A673 (cell line): ENCODE measurements around the gene LONP1. TPM values are rescaled to one million over a fixed set of nuclear protein-coding genes. Genes with fewer than 3 reads are reported as not detected.
"Not testable (repeated sequence)": the region's sequence is repeated elsewhere in the genome, so short reads cannot be mapped to it uniquely, and the experiment has no call there.

Experiments
- BruUV-seq: library from RNA; stranded (reverse); fragments of 400-500 nt; replicated peaks from 2 replicates; lab custom pipeline; 2021; lab: Mats Ljungman, UMichigan
- CTCF ChIA-PET: fragments of 300-600 bp; sonication (Branson Sonifier 250); formaldehyde crosslinking; loops from one replicate; lab custom pipeline; 2022; ENCODE audit warnings: antibody characterized with exemption; lab: Charles Lee
- POLR2A ChIA-PET: fragments of 300-600 bp; sonication (Branson Sonifier 250); formaldehyde crosslinking; loops from one replicate; lab custom pipeline; 2022; ENCODE audit warnings: antibody characterized with exemption; ENCODE audit not compliant: low non-redundant PET; lab: Charles Lee
- DNase-seq: peaks from one replicate; pipeline ENCODE4 v3.0.0-alpha.2; 2015; ENCODE audit warnings: low spot score
- H3K27ac ChIP-seq: fragments of 200-600 bp; sonication (generic); 2 replicates; pipeline ENCODE4 v1.5.1; 2016; ENCODE audit warnings: mixed run types, low read depth, mild to moderate bottlenecking, mixed read lengths, antibody characterized with exemption, low read length; ENCODE audit not compliant: poor library complexity, severe bottlenecking
- H3K27me3 ChIP-seq: fragments of 200-600 bp; sonication (generic); replicated peaks from 2 replicates; pipeline ENCODE4 v1.6.1; 2017; ENCODE audit warnings: mixed run types, low read depth, mild to moderate bottlenecking, mixed read lengths, antibody characterized with exemption, low read length; ENCODE audit not compliant: insufficient read depth, poor library complexity
- H3K36me3 ChIP-seq: fragments of 200-600 bp; sonication (generic); 2 replicates; pipeline ENCODE4 v1.6.1; 2016; ENCODE audit warnings: mixed run types, mild to moderate bottlenecking, mixed read lengths, antibody characterized with exemption, low read length; ENCODE audit not compliant: insufficient read depth, poor library complexity, severe bottlenecking
- H3K4me1 ChIP-seq: fragments of 200-600 bp; sonication (generic); 2 replicates; pipeline ENCODE4 v1.6.1; 2017; ENCODE audit warnings: mixed run types, mild to moderate bottlenecking, mixed read lengths, antibody characterized with exemption, low read length; ENCODE audit not compliant: insufficient read depth, poor library complexity, severe bottlenecking
- H3K4me3 ChIP-seq: fragments of 200-600 bp; sonication (generic); 2 replicates; pipeline ENCODE4 v1.5.1; 2016; ENCODE audit warnings: low read depth, mixed run types, mild to moderate bottlenecking, mixed read lengths, low read length; ENCODE audit not compliant: poor library complexity, severe bottlenecking
- H3K9me3 ChIP-seq: fragments of 200-600 bp; sonication (generic); 2 replicates; pipeline ENCODE4 v1.6.1; 2016; ENCODE audit warnings: mixed run types, low read depth, mild to moderate bottlenecking, mixed read lengths, antibody characterized with exemption, low read length; ENCODE audit not compliant: poor library complexity, severe bottlenecking
- CTCF ChIP-seq: fragments of 300-800, 200-600 bp; sonication (generic); conservative IDR thresholded peaks from 2 replicates; pipeline ENCODE4 v1.5.1; 2017; ENCODE audit warnings: low read depth, mild to moderate bottlenecking, antibody characterized with exemption, low read length, moderate library complexity, mixed read lengths
- EZH2 ChIP-seq: fragments of 200-600 bp; sonication (generic); IDR thresholded peaks from 2 replicates; pipeline ENCODE4 v1.6.1; 2017; ENCODE audit warnings: borderline replicate concordance, low read depth, mild to moderate bottlenecking, mixed read lengths, antibody characterized with exemption, low read length; ENCODE audit not compliant: poor library complexity, severe bottlenecking
- intact Hi-C: fragments of 100-400 bp; cut with micrococcal nuclease; formaldehyde crosslinking; loops from one replicate; pipeline ENCODE4 v1.10.0; 2022; ENCODE audit not compliant: unreplicated experiment
- total RNA-seq: library from RNA; stranded (reverse); gene quantifications from 2 replicates; pipeline ENCODE4 v1.2.3, GENCODE V29; 2021

Gene LONP1
- total RNA-seq, 1 experiment from 2014 or later = 152 TPM

DNA sequence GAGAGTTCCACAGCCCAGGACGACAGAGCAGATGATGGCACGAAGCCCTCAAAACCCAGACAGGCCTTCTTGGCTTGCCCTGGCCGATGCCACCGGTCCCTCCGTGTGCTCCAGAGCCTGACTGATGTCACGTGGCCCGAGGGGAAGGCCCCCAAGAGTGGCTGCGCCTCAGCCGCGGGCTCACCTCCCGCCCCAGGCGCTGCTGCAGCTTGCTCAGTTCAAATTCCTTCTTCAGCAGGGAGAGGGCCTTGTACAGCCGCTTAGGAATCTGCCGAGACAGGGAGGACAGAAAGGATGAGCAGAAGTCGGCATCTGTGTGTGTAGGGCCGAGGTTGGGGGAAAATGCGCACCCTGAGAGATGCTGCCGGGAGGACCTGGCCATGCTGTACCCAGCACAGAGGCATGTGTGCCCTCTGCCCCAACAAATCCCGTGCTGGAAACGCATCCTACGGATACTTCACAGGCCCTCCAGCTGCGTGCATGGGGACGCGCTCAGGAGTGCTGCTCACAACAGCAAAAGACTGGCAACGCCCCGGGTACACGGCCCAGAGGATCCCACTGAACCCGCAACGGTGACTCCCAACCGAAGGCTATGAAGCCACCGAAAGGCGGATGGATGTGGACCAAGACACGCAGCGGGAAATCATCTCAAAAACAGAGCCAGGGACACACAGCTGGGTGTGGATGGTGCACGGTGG is 12.9 kb downstream of the LONP1 start:
- CTCF ChIA-PET = no interaction called here
- POLR2A ChIA-PET = no interaction called here
- intact Hi-C loops = no loop called here
- no peak for DNase-seq
- H3K4me1 ChIP-seq = no peaks in the 10 kb centered on the region
- no TSS peak for BruUV-seq
- H3K27me3 ChIP-seq = no peaks in the 10 kb centered on the region
- no peak for TF ChIP-seq EZH2
- TF ChIP-seq CTCF = no peak
- no peak overlapping the region for H3K4me3 ChIP-seq
- H3K9me3 ChIP-seq = no peaks in the 10 kb centered on the region
- peaks cover 69% of the 10 kb centered on the region for H3K36me3 ChIP-seq
- no peak overlapping the region for H3K27ac ChIP-seq

- ChIA-PET CTCF (no interaction called here), POLR2A (interaction anchor here (0.6 kb wide), 1 partner anchor 34 kb away, joined by 9 read pairs; no protein-coding TSS in a partner anchor)
- Histone ChIP-seq H3K9me3 (no peaks in the 10 kb centered on the region), H3K4me3 (no peak overlapping the region), H3K27me3 (no peaks in the 10 kb centered on the region), H3K27ac (no peak overlapping the region), H3K36me3 (peaks cover 59% of the 10 kb centered on the region), H3K4me1 (no peaks in the 10 kb centered on the region)
- intact Hi-C loops = no loop called here
- no TSS peak for BruUV-seq
- TF ChIP-seq CTCF (no peak), EZH2 (no peak)
- no peak for DNase-seq
Observed at GRCh38 chr19:5705552-5705951, 14.4 kb downstream of the LONP1 start.

GRCh38 chr19:5703819-5704818 is 15.8 kb downstream of the LONP1 start:
- TF ChIP-seq CTCF (no peak), EZH2 (no peak)
- Histone ChIP-seq H3K27ac (no peak overlapping the region), H3K4me1 (no peaks in the 10 kb centered on the region), H3K27me3 (no peaks in the 10 kb centered on the region), H3K4me3 (no peak overlapping the region), H3K9me3 (no peaks in the 10 kb centered on the region), H3K36me3 (peaks cover 62% of the 10 kb centered on the region)
- intact Hi-C loops = no loop called here
- BruUV-seq = no TSS peak
- POLR2A ChIA-PET = no interaction called here
- DNase-seq = no peak
- CTCF ChIA-PET = no interaction called here

DNA sequence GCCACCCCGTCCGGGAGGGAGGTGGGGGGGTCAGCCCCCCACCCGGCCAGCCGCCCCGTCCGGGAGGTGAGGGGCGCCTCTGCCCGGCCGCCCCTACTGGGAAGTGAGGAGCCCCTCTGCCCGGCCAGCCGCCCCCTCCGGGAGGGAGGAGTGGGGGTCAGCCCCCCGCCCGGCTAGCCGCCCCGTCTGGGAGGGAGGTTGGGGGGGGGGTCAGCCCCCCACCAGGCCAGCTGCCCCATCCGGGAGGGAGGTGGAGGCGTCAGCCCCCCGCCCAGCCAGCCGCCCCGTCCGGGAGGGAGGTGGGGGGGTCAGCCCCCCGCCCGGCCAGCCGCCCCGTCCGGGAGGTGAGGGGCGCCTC is 17.9 kb downstream of the LONP1 start:
- intact Hi-C loops, CTCF ChIA-PET, H3K4me3 ChIP-seq, H3K4me1 ChIP-seq, H3K9me3 ChIP-seq, H3K27ac ChIP-seq, DNase-seq, POLR2A ChIA-PET, H3K27me3 ChIP-seq, BruUV-seq: not testable (repeated sequence)
- peaks cover 58% of the 10 kb centered on the region for H3K36me3 ChIP-seq
